ENCODE results near the gene FOXL1.

DNA sequence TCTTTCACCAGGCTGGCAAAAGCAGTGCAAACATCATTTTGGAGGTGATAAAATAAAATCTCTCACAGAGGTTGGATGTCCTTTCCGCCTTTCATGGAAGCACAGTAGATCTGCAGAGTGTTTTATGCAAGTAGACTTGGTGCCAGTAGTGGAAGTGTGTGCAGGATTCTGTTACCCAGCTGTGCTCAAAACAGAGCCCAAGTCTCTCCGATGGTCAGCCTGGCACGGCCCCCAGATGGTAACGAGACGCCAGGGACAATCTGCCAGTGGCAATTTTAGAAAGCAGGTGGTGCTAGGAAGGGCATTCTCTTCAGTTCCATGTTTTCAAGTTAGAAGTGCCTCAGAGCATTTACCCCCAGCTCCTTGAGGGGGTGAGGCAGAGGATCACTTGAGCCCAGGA, 21.8 kb upstream of the FOXL1 start:
- TF ChIP-seq, protein P1, sequence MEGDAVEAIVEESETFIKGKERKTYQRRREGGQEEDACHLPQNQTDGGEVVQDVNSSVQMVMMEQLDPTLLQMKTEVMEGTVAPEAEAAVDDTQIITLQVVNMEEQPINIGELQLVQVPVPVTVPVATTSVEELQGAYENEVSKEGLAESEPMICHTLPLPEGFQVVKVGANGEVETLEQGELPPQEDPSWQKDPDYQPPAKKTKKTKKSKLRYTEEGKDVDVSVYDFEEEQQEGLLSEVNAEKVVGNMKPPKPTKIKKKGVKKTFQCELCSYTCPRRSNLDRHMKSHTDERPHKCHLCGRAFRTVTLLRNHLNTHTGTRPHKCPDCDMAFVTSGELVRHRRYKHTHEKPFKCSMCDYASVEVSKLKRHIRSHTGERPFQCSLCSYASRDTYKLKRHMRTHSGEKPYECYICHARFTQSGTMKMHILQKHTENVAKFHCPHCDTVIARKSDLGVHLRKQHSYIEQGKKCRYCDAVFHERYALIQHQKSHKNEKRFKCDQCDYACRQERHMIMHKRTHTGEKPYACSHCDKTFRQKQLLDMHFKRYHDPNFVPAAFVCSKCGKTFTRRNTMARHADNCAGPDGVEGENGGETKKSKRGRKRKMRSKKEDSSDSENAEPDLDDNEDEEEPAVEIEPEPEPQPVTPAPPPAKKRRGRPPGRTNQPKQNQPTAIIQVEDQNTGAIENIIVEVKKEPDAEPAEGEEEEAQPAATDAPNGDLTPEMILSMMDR (IDR thresholded peaks at IDR 0.05) = no peak
- TF ChIP-seq POLR2A (IDR thresholded peaks at IDR 0.05) = no peak

All from uterus (tissue), 2 donors.